Hindlimb muscle (tissue), 1 donor: ENCODE data around the gene EFCAB8. TPM values are rescaled to one million over a fixed set of nuclear protein-coding genes. Genes with fewer than 3 reads are reported as not detected.
"Not testable (repeated sequence)": the region's sequence is repeated elsewhere in the genome, so short reads cannot be mapped to it uniquely, and the experiment has no call there.

Source experiments
- DNase-seq: peaks from one replicate; pipeline ENCODE4 v3.0.0-alpha.2; 2013
- polyA plus RNA-seq: library from polyadenylated mRNA; unstranded; fragments of 120-200 nt; gene quantifications from one replicate; pipeline ENCODE4 v1.2.1, GENCODE V29; 2013; ENCODE audit not compliant: insufficient read length

The EFCAB8 gene
- polyA plus RNA-seq, 1 donor: 0.15 TPM

GRCh38 chr20:32959351-32960221, 100.9 kb downstream of the EFCAB8 start:
- no peak for DNase-seq

GRCh38 chr20:32960222-32960518, 101.4 kb downstream of the EFCAB8 start:
- no peak for DNase-seq

- DNase-seq: no peak
Measured at GRCh38 chr20:32960849-32961731, 102.4 kb downstream of the EFCAB8 start.

- no peak for DNase-seq
Measured at GRCh38 chr20:32962053-32962452, 103.3 kb downstream of the EFCAB8 start.

GRCh38 chr20:32962646-32963045, 103.9 kb downstream of the EFCAB8 start:
- DNase-seq: not testable (repeated sequence)

GRCh38 chr20:32963176-32963575, 104.5 kb downstream of the EFCAB8 start:
- DNase-seq: no peak

- no peak for DNase-seq
Measured at GRCh38 chr20:32964575-32964974, 105.9 kb downstream of the EFCAB8 start.

- DNase-seq: no peak
Measured at GRCh38 chr20:32965115-32965514, 106.4 kb downstream of the EFCAB8 start.

GRCh38 chr20:32965581-32966373, 107.1 kb downstream of the EFCAB8 start:
- no peak for DNase-seq

- DNase-seq: no peak
Measured at GRCh38 chr20:32966382-32966781, 107.7 kb downstream of the EFCAB8 start.

GRCh38 chr20:32966881-32967781, 108.4 kb downstream of the EFCAB8 start:
- DNase-seq: no peak

- DNase-seq: no peak
Measured at GRCh38 chr20:32967961-32968457, 109.3 kb downstream of the EFCAB8 start.

GRCh38 chr20:32968478-32969241, 109.9 kb downstream of the EFCAB8 start:
- DNase-seq: no peak

GRCh38 chr20:32969356-32970114, 110.8 kb downstream of the EFCAB8 start:
- no peak for DNase-seq

- DNase-seq: no peak
Measured at GRCh38 chr20:32970115-32970972, 111.6 kb downstream of the EFCAB8 start.

- no peak for DNase-seq
Measured at GRCh38 chr20:32970973-32971300, 112.2 kb downstream of the EFCAB8 start.

GRCh38 chr20:32971703-32972161, 113.0 kb downstream of the EFCAB8 start:
- no peak for DNase-seq

GRCh38 chr20:32972181-32973076, 113.7 kb downstream of the EFCAB8 start:
- no peak for DNase-seq
